GM12801 (cell line): ENCODE results near the gene SPDYE2.
"Not testable (repeated sequence)": the region's sequence is repeated elsewhere in the genome, so short reads cannot be mapped to it uniquely, and the experiment has no call there.

ENCODE experiments used
- CTCF ChIP-seq: IDR thresholded peaks from one replicate; pipeline ENCODE4 v1.5.1; 2011; ENCODE audit warnings: control low read depth; ENCODE audit not compliant: insufficient read length; ENCODE audit errors: extremely low read depth

Gene SPDYE2

GRCh38 chr7:102550808-102551422 is at the start of gene SPDYE2:
Gene SPDYE2 (plus strand): TSS chr7:102551226. CDS start chr7:102553256, 2,030 bp downstream.
- not testable (repeated sequence) for TF ChIP-seq CTCF

GRCh38 chr7:102517550-102518147 is 33.4 kb upstream of the SPDYE2 start, which contains the start of gene RASA4B:
Gene RASA4B (minus strand): TSS chr7:102517777. CDS start chr7:102517710, 67 bp downstream.
- TF ChIP-seq CTCF: not testable (repeated sequence)

GRCh38 chr7:102543596-102543995 is 7.4 kb upstream of the SPDYE2 start, which contains the start of gene UPK3BL2:
Gene UPK3BL2 (minus strand): TSS chr7:102543696. CDS start chr7:102543636, 60 bp downstream.
- not testable (repeated sequence) for TF ChIP-seq CTCF

GRCh38 chr7:102572261-102573239 is 21.5 kb downstream of the SPDYE2 start, which contains the start of gene POLR2J3:
Gene POLR2J3 (minus strand): TSS chr7:102572583. CDS start chr7:102572521, 62 bp downstream.
- TF ChIP-seq CTCF: not testable (repeated sequence)
